A549 (cell line): ENCODE results near the gene SPATA1. TPM values are rescaled to one million over a fixed set of nuclear protein-coding genes. Genes with fewer than 3 reads are reported as not detected.

Source experiments
- ATAC-seq, 2 experiments: fragments of 200-7000 bp in 1 of 2; fragments of >200 bp in 1 of 2; cut with Nextera tagmentation in 1 of 2; cut with Tn5 transposase in 1 of 2; 3 replicates each; pipeline versions ENCODE4 v1.8.0 to v1.9.1; 2018 to 2020; ENCODE audit warnings: mild to moderate bottlenecking in 1 of 2, moderate library complexity in 1 of 2
- CTCF ChIA-PET: fragments of 300-600 bp; sonication (Branson Sonifier 250); formaldehyde crosslinking; extraction: SDS; loops from one replicate; lab custom pipeline; 2021; ENCODE audit warnings: antibody characterized with exemption, inconsistent platforms; lab: Yijun Ruan, JAX
- POLR2A ChIA-PET: fragments of 350-600 bp; formaldehyde crosslinking; extraction: SDS; loops from one replicate; lab custom pipeline; 2021; ENCODE audit warnings: antibody characterized with exemption, inconsistent platforms; lab: Yijun Ruan, JAX
- DNase-seq, 2 experiments: peaks; one replicate each; pipeline versions ENCODE4 v3.0.0 to v3.0.0-alpha.2; 2011 to 2016; ENCODE audit warnings: low read depth in 1 of 2, low spot score in 1 of 2
- FAIRE-seq: peaks from 2 replicates; lab custom pipeline; 2011; peaks lifted over from hg19 to GRCh38; lab: Jason Lieb, UNC
- H3K27ac ChIP-seq, 2 experiments: fragments of >200 bp; sonication (Bioruptor Twin); formaldehyde crosslinking; 3 replicates each; pipeline ENCODE4 v1.5.1; 2016 to 2017
- H3K4me1 ChIP-seq: fragments of >200 bp; sonication (Bioruptor Twin); formaldehyde crosslinking; 3 replicates; pipeline ENCODE4 v1.6.1; 2016
- H3K4me2 ChIP-seq: fragments of >200 bp; sonication (Bioruptor Twin); formaldehyde crosslinking; 3 replicates; pipeline ENCODE4 v1.6.1; 2016
- H3K4me3 ChIP-seq: fragments of >200 bp; sonication (Bioruptor Twin); formaldehyde crosslinking; 3 replicates; pipeline ENCODE4 v1.5.1; 2016
- H3K9me3 ChIP-seq: fragments of >200 bp; sonication (Bioruptor Twin); formaldehyde crosslinking; 3 replicates; pipeline ENCODE4 v1.6.1; 2016
- BCL3 ChIP-seq: fragments of >200 bp; sonication (Bioruptor Twin); formaldehyde crosslinking; IDR thresholded peaks from 3 replicates; pipeline ENCODE4 v1.6.1; 2016
- BHLHE40 ChIP-seq: IDR thresholded peaks from 2 replicates; pipeline ENCODE4 v1.6.1; 2012; ENCODE audit warnings: low read depth, low read length, inconsistent platforms
- CBX8 ChIP-seq: fragments of 200-600 bp; sonication (generic); IDR thresholded peaks from 2 replicates; pipeline ENCODE4 v1.6.1; 2016
- CEBPB ChIP-seq, 2 experiments: fragments of >200 bp in 1 of 2; sonication (Bioruptor Twin) in 1 of 2; formaldehyde crosslinking in 1 of 2; IDR thresholded peaks; 2 replicates each; pipeline ENCODE4 v1.6.1; 2012 to 2016
- E2F6 ChIP-seq: IDR thresholded peaks from 2 replicates; pipeline ENCODE4 v1.6.1; 2012; ENCODE audit warnings: low read depth, borderline replicate concordance
- EHF ChIP-seq: fragments of 250-450 bp; sonication (Bioruptor Pico); IDR thresholded peaks from 2 replicates; pipeline ENCODE4 v1.5.0; 2020; ENCODE audit warnings: mild to moderate bottlenecking
- EHMT2 ChIP-seq: fragments of 200-600 bp; sonication (generic); IDR thresholded peaks from 2 replicates; pipeline ENCODE4 v1.6.1; 2016; ENCODE audit warnings: antibody characterized with exemption, low read depth, mild to moderate bottlenecking, moderate library complexity
- ELK1 ChIP-seq: fragments of 150-350 bp; IDR thresholded peaks from 2 replicates; pipeline ENCODE4 v1.6.1; 2014; ENCODE audit warnings: low read depth, mild to moderate bottlenecking, low read length
- FOSB ChIP-seq: fragments of 250-450 bp; sonication (Bioruptor Pico); IDR thresholded peaks from 2 replicates; pipeline ENCODE4 v1.5.0; 2020; ENCODE audit warnings: mild to moderate bottlenecking, moderate library complexity
- FOSL2 ChIP-seq, 2 experiments: fragments of 450-650 bp in 1 of 2; fragments of >200 bp in 1 of 2; sonication (Bioruptor Twin) in 1 of 2; formaldehyde crosslinking; IDR thresholded peaks; 2 replicates each; pipeline versions ENCODE4 v1.5.0 to v1.6.1; 2016 to 2020; ENCODE audit warnings: mild to moderate bottlenecking in 1 of 2, moderate library complexity in 1 of 2
- HDAC2 ChIP-seq: fragments of 200-600 bp; sonication (generic); IDR thresholded peaks from 2 replicates; pipeline ENCODE4 v1.6.1; 2016
- HES2 ChIP-seq: fragments of >200 bp; sonication (Bioruptor Twin); formaldehyde crosslinking; IDR thresholded peaks from 2 replicates; pipeline ENCODE4 v1.6.1; 2016
- HOXB5 ChIP-seq: fragments of 250-450 bp; sonication (Bioruptor Pico); IDR thresholded peaks from 2 replicates; pipeline ENCODE4 v1.5.0; 2020; ENCODE audit warnings: mild to moderate bottlenecking, moderate library complexity
- JUN ChIP-seq, 2 experiments: fragments of >200 bp; sonication (Bioruptor Twin); formaldehyde crosslinking; IDR thresholded peaks; 2 replicates in 1 of 2; 3 replicates in 1 of 2; pipeline ENCODE4 v1.6.1; 2016 to 2017
- JUNB ChIP-seq: fragments of >200 bp; sonication (Bioruptor Twin); formaldehyde crosslinking; IDR thresholded peaks from 2 replicates; pipeline ENCODE4 v1.6.1; 2016
- MAX ChIP-seq: IDR thresholded peaks from 2 replicates; pipeline ENCODE4 v1.6.1; 2012
- MAZ ChIP-seq: fragments of 150-350 bp; IDR thresholded peaks from 2 replicates; pipeline ENCODE4 v1.6.1; 2014; ENCODE audit warnings: antibody characterized with exemption, low read depth, low read length, borderline replicate concordance
- MYC ChIP-seq: IDR thresholded peaks from 2 replicates; pipeline ENCODE4 v1.6.1; 2012; ENCODE audit warnings: mild to moderate bottlenecking, inconsistent platforms, low read length, improper control_type of control experiment, borderline replicate concordance
- PHF8 ChIP-seq: fragments of 200-600 bp; sonication (generic); IDR thresholded peaks from 2 replicates; pipeline ENCODE4 v1.6.1; 2016; ENCODE audit warnings: low read depth, mild to moderate bottlenecking, antibody characterized with exemption, moderate library complexity, borderline replicate concordance
- POLR2A ChIP-seq: IDR thresholded peaks from 2 replicates; pipeline ENCODE4 v1.6.1; 2012; ENCODE audit warnings: mild to moderate bottlenecking, low read length
- RARB ChIP-seq: fragments of 250-450 bp; sonication (Bioruptor Pico); IDR thresholded peaks from 2 replicates; pipeline ENCODE4 v1.8.0; 2021; ENCODE audit warnings: mild to moderate bottlenecking, moderate library complexity
- REST ChIP-seq: fragments of 200-600 bp; sonication (generic); IDR thresholded peaks from 2 replicates; pipeline ENCODE4 v1.6.1; 2016; ENCODE audit warnings: antibody characterized with exemption, mild to moderate bottlenecking, moderate library complexity
- RFX5 ChIP-seq: fragments of 450-650 bp; IDR thresholded peaks from 2 replicates; pipeline ENCODE4 v1.7.1; 2014; ENCODE audit warnings: antibody characterized with exemption, mild to moderate bottlenecking, moderate library complexity
- RNF2 ChIP-seq: fragments of 200-600 bp; sonication (generic); IDR thresholded peaks from 2 replicates; pipeline ENCODE4 v1.6.1; 2016; ENCODE audit warnings: low read depth, mild to moderate bottlenecking, antibody characterized with exemption, moderate library complexity, borderline replicate concordance
- SMC3 ChIP-seq: fragments of >200 bp; sonication (Bioruptor Twin); formaldehyde crosslinking; IDR thresholded peaks from 3 replicates; pipeline ENCODE4 v1.6.1; 2018; ENCODE audit warnings: inconsistent platforms
- SREBF2 ChIP-seq: fragments of 450-650 bp; IDR thresholded peaks from 2 replicates; pipeline ENCODE4 v1.6.1; 2014; ENCODE audit warnings: mild to moderate bottlenecking, moderate library complexity
- ZNF302 ChIP-seq: fragments of 250-450 bp; sonication (Bioruptor Pico); IDR thresholded peaks from 2 replicates; pipeline ENCODE4 v1.9.0; 2021; ENCODE audit warnings: inconsistent platforms, mild to moderate bottlenecking, moderate library complexity
- ZSCAN20 ChIP-seq: fragments of 250-450 bp; sonication (Bioruptor Pico); IDR thresholded peaks from 2 replicates; pipeline ENCODE4 v1.8.0; 2022; ENCODE audit warnings: mild to moderate bottlenecking, moderate library complexity
- WGBS: methylation state at CpG from one replicate; pipeline ENCODE4 v1.1.6; 2017; ENCODE audit errors: missing lambda C conversion rate; 5-methylcytosine and 5-hydroxymethylcytosine counted together
- polyA minus RNA-seq: library from RNA; depleted of rRNA, polyadenylated mRNA; stranded (reverse); fragments of >200 nt; gene quantifications from 2 replicates; pipeline ENCODE4 v1.2.3, GENCODE V29; 2011; rRNA and poly(A)+ RNA removed
- polyA plus RNA-seq, 4 experiments: library from polyadenylated mRNA; depleted of rRNA in 3 of 4; stranded (reverse); fragments of >200 nt; fragmentation: RNase III in 1 of 4; extraction: RNeasy Plus Mini Kit Qiagen cat#74134 plus additional on column Dnase treatment in 1 of 4; gene quantifications; 2 replicates in 3 of 4; 3 replicates in 1 of 4; pipeline ENCODE4 v1.2.3, GENCODE V29; 2011 to 2017

SPATA1 gene
- 0.54 and 1.2 TPM in 2 replicates for polyA plus RNA-seq (2011; rRNA removed)
- 0.40 and 0.56 TPM in 2 replicates for polyA plus RNA-seq (2012; cell fraction: cytosol; rRNA removed)
- 0.61 and 0.95 TPM in 2 replicates for polyA plus RNA-seq (2012; cell fraction: nucleus; rRNA removed)
- 0.26 to 0.49 TPM (median 0.42 TPM) in 3 replicates for polyA plus RNA-seq (2017; fragmentation: RNase III; extraction: RNeasy Plus Mini Kit Qiagen cat#74134 plus additional on column Dnase treatment)
- polyA minus RNA-seq = not detected in 2 replicates

- Histone ChIP-seq H3K4me1 (peaks cover 22% of the 10 kb centered on the region; the same call in 1 of the 3 replicates), H3K4me2 (peak within 1 kb of the TSS; percentile 92)
- TF ChIP-seq RNF2 = no peak
- TF ChIP-seq HDAC2 = no peak
- no peak for TF ChIP-seq SMC3
- TF ChIP-seq JUNB = peak; percentile 32; the same call in 1 of the 2 replicates
- TF ChIP-seq POLR2A = peak; percentile 36
- TF ChIP-seq JUN (IDR thresholded peaks at IDR 0.05) = peak; percentile 62 to 72; a peak in 3 of 5 replicates
- TF ChIP-seq BCL3 = peak; percentile 54; the same call in 2 of the 3 replicates
- no peak for TF ChIP-seq ZNF302 (CRISPR knock-in tag)
- TF ChIP-seq BHLHE40 = no peak
- no peak for TF ChIP-seq SREBF2
- peak; percentile 86; the same call in 1 of the 2 replicates for TF ChIP-seq PHF8
- no peak for TF ChIP-seq HES2
- TF ChIP-seq E2F6 = peak; percentile 33; the same call in 1 of the 2 replicates
- no peak for TF ChIP-seq CBX8
- peak; percentile 80 for TF ChIP-seq MAX
- 0 out of 2 replicates have a peak, but pooled peaks have one; percentile 17 for TF ChIP-seq FOSL2 (IDR thresholded peaks at IDR 0.05)
- TF ChIP-seq FOSL2 (CRISPR knock-in tag; IDR thresholded peaks at IDR 0.05) = peak; percentile 89
- no peak for TF ChIP-seq HOXB5 (CRISPR knock-in tag)
- no peak for TF ChIP-seq EHMT2
- TF ChIP-seq FOSB = no peak
- 0 out of 2 replicates have a peak, but pooled peaks have one; percentile 53 for TF ChIP-seq MYC
- no peak for TF ChIP-seq EHF (CRISPR knock-in tag)
- 0 out of 2 replicates have a peak, but pooled peaks have one; percentile 35 for TF ChIP-seq MAZ
- no peak for TF ChIP-seq RFX5
- TF ChIP-seq, all 56 proteins: peak for 10
- CTCF ChIA-PET = interaction anchor here (0.7 to 1.9 kb wide), 6 partner anchors 10 to 248 kb away, joined by 3 to 10 read pairs (median 4); no protein-coding TSS in a partner anchor
- ATAC-seq (peak; percentile 95 to 96), FAIRE-seq (no peak), DNase-seq (peak; percentile 80 to 94)
- H3K9me3 ChIP-seq = 0 out of 3 replicates have a peak, but pooled peaks cover 4% of the 10 kb centered on the region
- POLR2A ChIA-PET = interaction anchor here (0.6 to 1.9 kb wide), 18 partner anchors 9 to 605 kb away, joined by 3 to 27 read pairs (median 4); partner anchors contain the start of genes CTBS and RPF1
- 0% methylated on average over 11 of the region's 60 CpGs for WGBS
- peak within 1 kb of the TSS; percentile 94 to 99 for H3K27ac ChIP-seq
- peak within 1 kb of the TSS; percentile 79 for H3K4me3 ChIP-seq
These were observed at the start of gene SPATA1, which contains the start of gene GNG5 for GRCh38 chr1:84506002-84506728. Gene SPATA1, plus strand, starts transcription at chr1:84506386. Its CDS starts 9,974 bp downstream, at chr1:84516360. Gene GNG5, minus strand, starts transcription at chr1:84506581. Its CDS starts 490 bp downstream, at chr1:84506091.

GRCh38 chr1:84462118-84462517 is 44.1 kb upstream of the SPATA1 start:
- H3K4me3 ChIP-seq = no peak overlapping the region
- no peaks in the 10 kb centered on the region for H3K4me1 ChIP-seq
- H3K9me3 ChIP-seq = no peaks in the 10 kb centered on the region
- WGBS = 0% methylated on average over 1 of the region's 1 CpG
- ATAC-seq = no peak
- H3K4me2 ChIP-seq = no peak overlapping the region
- no peak for TF ChIP-seq JUNB
- TF ChIP-seq CEBPB (IDR thresholded peaks at IDR 0.05) = no peak
- no peak for TF ChIP-seq RARB (CRISPR knock-in tag)
- TF ChIP-seq SMC3 = no peak
- TF ChIP-seq ZSCAN20 (CRISPR knock-in tag) = no peak
- no peak for TF ChIP-seq JUN (IDR thresholded peaks at IDR 0.05)
- no peak for TF ChIP-seq ELK1
- TF ChIP-seq REST = no peak
- TF ChIP-seq ZNF302 (CRISPR knock-in tag) = no peak
- TF ChIP-seq MYC = no peak
- TF ChIP-seq RNF2 = no peak
- ChIA-PET CTCF (no interaction called here), POLR2A (no interaction called here)
- no peak overlapping the region for H3K27ac ChIP-seq
- FAIRE-seq = no peak
- DNase-seq = no peak
